Ramos (cell line): ENCODE measurements around the gene CXorf58.
"Not testable (repeated sequence)": the region's sequence is repeated elsewhere in the genome, so short reads cannot be mapped to it uniquely, and the experiment has no call there.

ENCODE experiments used
- in situ Hi-C: fragments of 300-500 bp; cut with MboI; formaldehyde crosslinking; loops from one replicate; pipeline ENCODE4 v1.14.3; 2022; ENCODE audit warnings: low sequenced_read_pairs; ENCODE audit not compliant: unreplicated experiment

Gene CXorf58

DNA sequence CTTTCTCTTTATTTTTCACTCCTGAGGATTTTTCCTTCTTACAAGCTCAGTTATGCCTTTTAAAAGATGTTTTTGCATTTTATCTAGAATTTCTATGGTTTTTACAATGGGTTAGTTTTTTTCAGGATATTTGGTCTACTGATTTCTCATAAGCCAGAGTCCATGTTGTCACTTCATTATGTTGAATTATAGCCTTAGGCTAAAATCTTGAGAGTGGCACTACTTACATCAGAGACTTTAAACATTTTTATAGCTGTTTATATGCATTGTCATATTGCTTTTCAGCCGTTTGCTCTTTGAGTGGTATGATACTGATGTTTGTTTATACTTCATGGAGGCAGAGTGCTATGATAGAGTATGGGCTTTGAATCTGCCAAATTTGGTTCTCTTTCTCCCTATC, 36.4 kb downstream of the CXorf58 start:
- in situ Hi-C loops, result no loop called here

DNA sequence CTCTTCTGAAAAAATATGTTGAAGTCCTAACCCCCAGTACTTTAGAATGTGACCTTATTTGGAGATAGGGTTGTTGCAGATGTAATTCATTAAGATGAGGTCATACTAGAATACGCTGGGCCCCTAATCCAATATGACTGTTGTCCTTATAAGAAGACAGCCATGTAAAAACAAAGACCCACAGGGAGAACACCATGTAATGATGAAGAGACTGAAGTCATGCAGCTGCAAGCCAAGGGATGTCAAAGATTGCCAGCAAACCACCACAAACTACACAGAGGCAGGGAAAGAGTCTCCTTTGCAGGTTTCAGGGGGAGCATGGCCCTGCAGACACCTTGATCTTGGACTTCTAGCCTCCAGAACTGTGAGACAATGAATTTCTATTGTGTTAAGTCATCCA, 37.4 kb downstream of the CXorf58 start:
- in situ Hi-C loops, result no loop called here

DNA sequence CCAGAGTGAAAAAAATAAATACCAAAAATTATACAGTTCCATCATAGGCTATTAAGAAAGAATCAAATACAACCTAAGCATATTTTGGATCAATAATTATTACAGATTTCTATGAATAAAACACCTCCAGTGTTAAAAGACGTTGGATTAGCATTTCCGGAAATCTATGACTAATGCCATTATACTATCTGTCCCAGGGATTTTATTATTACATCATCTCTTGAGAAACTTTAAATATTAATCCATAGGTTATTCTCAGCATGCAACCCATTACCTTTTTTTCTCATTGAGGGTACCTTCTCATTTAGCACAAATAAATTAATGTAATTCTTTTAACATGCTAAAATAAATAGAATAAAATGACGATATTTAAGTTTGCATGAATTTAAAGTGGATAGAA, 44.6 kb downstream of the CXorf58 start:
- in situ Hi-C loops, result no loop called here

DNA sequence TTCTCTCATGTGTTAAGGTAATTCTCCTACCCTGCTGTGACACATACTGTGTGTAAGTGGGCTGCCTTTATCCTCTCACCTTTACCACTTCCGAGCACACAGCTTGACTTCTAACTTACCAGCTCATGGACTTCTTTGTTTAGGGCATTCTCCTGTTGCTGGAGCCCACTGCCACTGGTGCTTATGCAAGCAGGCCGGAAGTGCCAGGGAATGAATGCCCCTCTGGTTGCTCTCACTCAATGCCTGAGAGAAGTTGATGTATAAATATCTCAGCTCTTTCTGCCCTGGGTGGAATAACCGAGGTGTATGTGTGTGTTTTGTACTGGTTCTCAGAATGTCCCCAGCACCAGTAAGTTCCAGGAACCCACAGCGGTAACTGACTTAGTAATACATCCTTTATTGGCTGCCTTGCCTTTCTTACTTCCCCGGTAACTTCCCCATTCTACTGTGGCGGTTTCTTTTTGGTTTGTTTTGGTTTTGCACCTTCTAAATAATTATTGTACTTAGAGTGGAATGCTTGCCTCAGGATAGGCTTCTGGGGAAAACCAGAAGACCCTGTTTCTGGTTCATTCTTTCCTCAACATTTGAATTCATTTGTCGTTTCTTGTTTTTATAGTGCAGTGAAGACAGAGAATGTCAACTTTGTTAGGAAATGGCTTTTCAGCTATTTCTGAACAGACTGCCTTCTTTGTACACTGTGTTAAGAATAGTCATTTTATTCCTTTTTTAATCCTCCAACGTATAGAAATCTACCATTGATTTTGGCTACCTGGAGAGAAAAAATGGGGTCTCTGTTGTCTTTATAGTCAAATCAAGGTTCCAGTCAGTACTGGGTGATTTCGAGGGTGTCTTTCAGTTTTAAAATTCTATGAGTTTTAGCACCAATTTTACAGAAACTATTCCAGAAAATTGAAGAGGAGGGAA, 45.4 kb downstream of the CXorf58 start:
- in situ Hi-C loops, result no loop called here

DNA sequence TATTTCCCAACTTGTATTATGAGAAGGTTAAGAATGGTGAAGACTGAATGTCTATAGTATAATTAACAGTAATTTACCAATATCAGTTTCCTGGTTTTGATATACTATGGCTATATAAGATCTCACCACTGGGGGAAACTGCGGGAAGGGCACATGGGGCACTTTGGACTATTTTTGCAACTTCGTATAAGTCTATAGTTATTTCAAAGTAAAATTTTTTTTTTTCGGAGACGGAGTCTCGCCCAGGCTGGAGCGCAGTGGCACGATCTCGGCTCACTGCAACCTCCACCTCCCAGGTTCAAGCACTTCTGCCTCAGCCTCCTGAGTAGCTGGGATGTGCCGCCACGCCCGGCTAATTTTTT, 46.1 kb downstream of the CXorf58 start:
- in situ Hi-C loops, result no loop called here

DNA sequence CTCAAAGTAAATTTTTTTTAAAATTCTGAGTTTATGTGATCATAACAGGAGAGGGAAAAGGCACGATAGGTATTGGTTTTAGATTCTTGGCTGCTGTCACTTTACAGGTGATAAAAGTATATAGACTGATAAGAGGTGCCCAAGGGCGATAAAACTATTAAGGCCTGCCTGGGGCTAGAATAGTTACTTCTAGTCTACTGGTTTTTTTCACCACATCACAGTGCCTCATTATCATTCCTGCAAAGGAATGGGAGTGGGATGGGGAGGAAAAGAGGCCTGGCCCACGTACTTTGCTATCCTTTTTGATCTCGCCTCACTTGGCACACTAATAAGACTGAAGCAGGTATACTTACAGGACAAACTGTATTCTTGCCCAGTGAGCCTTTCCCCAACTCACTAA, 46.6 kb downstream of the CXorf58 start:
- in situ Hi-C loops, result no loop called here

DNA sequence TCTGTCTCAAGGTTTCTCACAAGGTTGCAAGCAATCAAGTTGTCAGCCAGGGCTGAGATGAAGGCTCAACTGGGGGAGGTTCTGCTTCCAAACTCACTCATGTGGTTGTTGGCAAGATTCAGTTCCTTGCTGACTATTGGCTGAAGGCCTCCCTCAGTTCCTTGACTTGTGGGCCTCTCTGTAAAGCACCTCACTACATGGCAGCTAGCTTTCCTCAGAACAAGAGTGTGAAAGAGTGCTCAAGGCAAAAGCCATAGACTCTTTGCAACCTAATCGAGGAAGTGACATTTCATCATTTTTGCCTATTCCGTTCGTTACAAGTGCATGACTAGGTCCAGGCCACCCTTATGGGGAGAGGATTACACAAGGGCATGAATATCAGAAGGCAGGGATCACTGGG, 52.0 kb downstream of the CXorf58 start:
- in situ Hi-C loops, result no loop called here

DNA sequence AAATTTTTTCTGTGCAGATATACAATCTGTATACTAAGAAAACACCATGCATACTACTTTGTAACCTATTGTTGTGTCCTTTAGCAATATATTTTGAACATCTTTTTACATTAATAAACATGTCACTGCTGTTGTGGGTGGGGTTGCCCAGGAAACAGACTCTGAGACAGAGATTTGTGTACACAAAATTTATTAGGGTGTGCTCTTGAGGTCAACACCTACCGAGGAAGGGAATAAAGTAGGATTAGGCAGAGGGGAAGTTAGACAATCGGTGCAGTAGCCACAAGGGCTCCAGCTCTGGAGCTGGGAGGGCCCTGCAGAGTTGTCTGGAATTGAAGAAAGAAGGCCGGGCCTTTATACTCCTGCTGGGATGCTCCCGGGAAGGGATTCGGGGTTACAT, 56.4 kb downstream of the CXorf58 start:
- in situ Hi-C loops, result no loop called here

DNA sequence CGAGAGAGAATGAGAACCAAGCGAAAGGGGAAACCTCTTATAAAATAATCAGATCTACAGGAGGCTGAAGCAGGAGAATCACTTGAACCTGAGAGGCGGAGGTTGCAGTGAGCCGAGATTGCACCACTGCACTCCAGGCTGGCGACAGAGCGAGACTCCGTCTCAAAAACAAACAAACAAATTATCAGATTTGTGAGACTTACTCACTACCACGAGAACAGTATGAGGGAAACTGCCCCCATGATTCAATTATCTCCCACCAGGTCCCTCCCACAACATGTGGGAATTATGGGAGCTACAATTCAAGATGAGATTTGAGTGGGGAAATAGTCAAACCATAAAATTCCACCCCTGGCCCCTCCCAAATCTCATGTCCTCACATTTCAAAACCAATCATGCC, 57.8 kb downstream of the CXorf58 start:
- in situ Hi-C loops, result not testable (repeated sequence)

DNA sequence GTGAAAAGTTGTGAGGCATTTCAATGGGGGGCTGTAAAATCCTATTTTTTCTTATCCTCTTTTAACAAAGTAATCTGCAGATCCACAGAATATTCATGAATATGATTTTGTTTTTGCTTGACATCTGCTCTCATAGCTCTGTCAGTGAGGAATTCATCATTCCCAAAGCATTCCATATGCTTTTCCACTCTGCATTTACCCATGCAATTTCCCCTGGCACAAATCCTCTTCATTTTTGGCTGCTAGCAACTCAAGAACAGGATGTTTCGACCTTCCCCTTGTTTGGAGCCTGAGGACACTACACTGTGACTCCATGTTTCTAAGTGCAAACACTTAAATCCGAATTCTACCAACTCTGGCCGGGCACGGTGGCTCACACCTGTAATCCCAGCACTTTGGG, 70.7 kb downstream of the CXorf58 start:
- in situ Hi-C loops, result no loop called here

DNA sequence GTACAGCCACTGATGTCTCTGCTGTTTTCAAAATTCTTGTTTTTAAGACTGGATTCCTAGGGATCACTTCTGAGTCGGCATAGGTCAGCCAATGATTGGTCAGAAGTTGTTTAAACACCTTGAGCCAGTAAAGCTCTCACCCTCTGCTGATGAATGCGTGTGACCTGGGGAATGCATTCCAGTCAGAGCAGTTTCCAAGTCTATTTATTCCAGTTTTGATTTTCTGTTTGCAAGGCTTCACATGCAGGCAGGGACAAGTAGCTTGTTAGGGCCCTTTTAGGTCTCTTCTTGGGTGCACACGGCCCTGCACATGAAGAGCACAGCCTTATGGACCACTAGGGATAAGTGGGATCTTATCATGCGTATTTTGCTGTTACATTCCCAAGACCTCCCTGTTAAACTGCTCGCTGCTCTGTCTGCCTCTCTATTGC, 72.2 kb downstream of the CXorf58 start:
- in situ Hi-C loops, result no loop called here

DNA sequence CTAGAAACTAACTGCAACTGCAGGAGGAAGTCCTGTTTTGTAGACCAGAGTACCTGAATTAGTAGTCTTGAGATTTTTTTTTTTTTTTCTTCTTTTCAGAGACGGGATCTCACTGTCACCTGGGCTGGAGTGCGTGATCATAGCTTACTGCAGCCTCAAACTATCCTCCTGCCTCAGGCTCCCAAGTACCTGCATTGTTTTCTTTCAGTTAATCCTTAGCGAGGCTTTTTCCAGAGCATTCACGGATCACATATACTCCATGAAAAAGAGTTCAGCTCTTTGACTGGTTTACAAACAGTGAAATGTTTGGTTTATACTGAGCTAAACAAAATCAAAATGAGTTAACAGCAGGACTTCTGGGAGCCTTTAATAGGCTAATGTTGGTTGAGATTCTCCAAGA, 73.4 kb downstream of the CXorf58 start:
- in situ Hi-C loops, result no loop called here

DNA sequence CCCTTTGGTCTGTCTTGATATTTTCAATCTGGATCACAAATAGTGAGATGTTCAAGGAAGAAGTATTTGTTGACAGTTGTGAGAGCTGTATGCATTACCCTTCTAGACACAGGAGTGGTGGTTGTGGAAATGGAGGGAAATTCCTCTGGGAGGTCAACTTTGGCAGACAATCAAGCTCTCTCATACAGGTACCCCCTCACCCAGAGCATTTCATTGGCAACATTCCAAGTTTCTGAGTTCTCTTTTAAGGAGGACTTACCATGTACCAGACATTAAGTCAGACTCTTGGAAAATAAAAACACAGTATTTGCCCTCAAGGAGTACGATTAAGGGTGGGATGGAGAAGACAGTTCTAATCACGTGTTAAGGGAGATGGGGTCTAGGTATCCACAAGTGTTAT, 73.9 kb downstream of the CXorf58 start:
- in situ Hi-C loops, result no loop called here

DNA sequence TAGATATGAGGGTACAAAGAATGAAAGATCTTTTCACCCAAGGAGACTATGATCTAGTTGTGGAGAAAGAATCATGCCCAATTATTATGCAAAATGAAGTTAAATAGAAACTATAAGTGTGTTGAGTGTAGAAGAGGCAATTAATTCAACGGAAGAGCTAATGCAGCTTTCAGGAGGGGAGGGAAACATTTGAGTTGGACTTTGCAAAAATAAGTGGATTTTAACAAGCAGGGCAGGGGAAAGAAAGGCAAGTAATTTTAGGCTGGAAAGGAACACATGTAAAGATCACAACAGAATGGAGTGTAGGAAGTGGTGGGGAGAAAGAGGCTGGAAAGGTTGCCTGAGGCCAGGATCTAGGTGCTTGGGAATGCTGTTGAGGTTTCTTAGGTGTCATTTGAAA, 75.1 kb downstream of the CXorf58 start:
- in situ Hi-C loops, result no loop called here
